Smooth muscle cell (in vitro differentiated cells): ENCODE results near the gene CENATAC. TPM values are rescaled to one million over a fixed set of nuclear protein-coding genes. Genes with fewer than 3 reads are reported as not detected.

Experiments used
- DNase-seq: peaks from one replicate; lab custom pipeline; 2025; ENCODE audit not compliant: unreplicated experiment; lab: John Stamatoyannopoulos, UW
- H2AFZ ChIP-seq: fragments of 200-600 bp; sonication (generic); 2 replicates; pipeline ENCODE4 v1.6.0; 2016; ENCODE audit warnings: antibody characterized with exemption, low read depth, mild to moderate bottlenecking
- H3F3A ChIP-seq: fragments of 200-600 bp; sonication (generic); 2 replicates; pipeline ENCODE4 v1.6.0; 2017; ENCODE audit warnings: antibody characterized with exemption, low read depth
- H3K27ac ChIP-seq: fragments of 200-600 bp; sonication (generic); 2 replicates; pipeline ENCODE4 v1.5.1; 2016; ENCODE audit warnings: low read depth, mild to moderate bottlenecking
- H3K27me3 ChIP-seq: fragments of 200-600 bp; sonication (generic); 2 replicates; pipeline ENCODE4 v1.6.1; 2016; ENCODE audit warnings: low read depth, mild to moderate bottlenecking
- H3K36me3 ChIP-seq: fragments of 200-600 bp; sonication (generic); 2 replicates; pipeline ENCODE4 v1.5.1; 2016; ENCODE audit warnings: low read depth
- H3K4me1 ChIP-seq: fragments of 200-600 bp; sonication (generic); 2 replicates; pipeline ENCODE4 v1.5.1; 2016; ENCODE audit warnings: low read depth
- H3K4me2 ChIP-seq: fragments of 200-600 bp; sonication (generic); 2 replicates; pipeline ENCODE4 v1.6.0; 2016; ENCODE audit warnings: mild to moderate bottlenecking
- H3K4me3 ChIP-seq: fragments of 200-600 bp; sonication (generic); 2 replicates; pipeline ENCODE4 v1.5.1; 2016; ENCODE audit warnings: mild to moderate bottlenecking
- H3K79me2 ChIP-seq: fragments of 200-600 bp; sonication (generic); 2 replicates; pipeline ENCODE4 v1.6.0; 2016; ENCODE audit warnings: low read depth, mild to moderate bottlenecking
- H3K9ac ChIP-seq: fragments of 200-600 bp; sonication (generic); 2 replicates; pipeline ENCODE4 v1.6.0; 2016; ENCODE audit warnings: low read depth
- H3K9me3 ChIP-seq: fragments of 200-600 bp; sonication (generic); replicated peaks from 2 replicates; pipeline ENCODE4 v1.5.1; 2016; ENCODE audit warnings: low read depth
- H4K20me1 ChIP-seq: fragments of 200-600 bp; sonication (generic); 2 replicates; pipeline ENCODE4 v1.6.0; 2016; ENCODE audit warnings: low read depth
- WGBS: methylation state at CpG from one replicate; pipeline ENCODE4 v1.1.7; 2016; ENCODE audit warnings: low lambda C conversion rate; 5-methylcytosine and 5-hydroxymethylcytosine counted together
- polyA plus RNA-seq: library from polyadenylated mRNA; unstranded; fragments of >200 nt; fragmentation: Nextera tagmentation; extraction: Ambion mirVana; gene quantifications from 2 replicates; pipeline ENCODE4 v1.2.1, GENCODE V29; 2016
- total RNA-seq: library from RNA; depleted of rRNA; stranded (reverse); fragments of >200 nt; gene quantifications from 2 replicates; pipeline ENCODE4 v1.2.3, GENCODE V29; 2014
- TF ChIP-seq, protein P1 (sequence below): fragments of 200-600 bp; sonication (generic); IDR thresholded peaks from 2 replicates; pipeline ENCODE4 v1.5.1; 2017; ENCODE audit warnings: borderline replicate concordance, mild to moderate bottlenecking, antibody characterized with exemption; ENCODE audit not compliant: insufficient read depth, poor library complexity, severe bottlenecking

Gene CENATAC
- total and polyA plus RNA-seq, 2 experiments from 2014 or later, result 5.3 to 17.8 TPM

- TF ChIP-seq, protein P1, sequence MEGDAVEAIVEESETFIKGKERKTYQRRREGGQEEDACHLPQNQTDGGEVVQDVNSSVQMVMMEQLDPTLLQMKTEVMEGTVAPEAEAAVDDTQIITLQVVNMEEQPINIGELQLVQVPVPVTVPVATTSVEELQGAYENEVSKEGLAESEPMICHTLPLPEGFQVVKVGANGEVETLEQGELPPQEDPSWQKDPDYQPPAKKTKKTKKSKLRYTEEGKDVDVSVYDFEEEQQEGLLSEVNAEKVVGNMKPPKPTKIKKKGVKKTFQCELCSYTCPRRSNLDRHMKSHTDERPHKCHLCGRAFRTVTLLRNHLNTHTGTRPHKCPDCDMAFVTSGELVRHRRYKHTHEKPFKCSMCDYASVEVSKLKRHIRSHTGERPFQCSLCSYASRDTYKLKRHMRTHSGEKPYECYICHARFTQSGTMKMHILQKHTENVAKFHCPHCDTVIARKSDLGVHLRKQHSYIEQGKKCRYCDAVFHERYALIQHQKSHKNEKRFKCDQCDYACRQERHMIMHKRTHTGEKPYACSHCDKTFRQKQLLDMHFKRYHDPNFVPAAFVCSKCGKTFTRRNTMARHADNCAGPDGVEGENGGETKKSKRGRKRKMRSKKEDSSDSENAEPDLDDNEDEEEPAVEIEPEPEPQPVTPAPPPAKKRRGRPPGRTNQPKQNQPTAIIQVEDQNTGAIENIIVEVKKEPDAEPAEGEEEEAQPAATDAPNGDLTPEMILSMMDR, result no peak
- Histone ChIP-seq H3K79me2 (peaks cover 7% of the 10 kb centered on the region), H3K9me3 (no peaks in the 10 kb centered on the region), H3K27me3 (no peaks in the 10 kb centered on the region), H4K20me1 (no peaks in the 10 kb centered on the region), H3K27ac (no peak overlapping the region), H3F3A (peaks cover 5% of the 10 kb centered on the region), H3K9ac (no peak overlapping the region), H3K4me1 (no peaks in the 10 kb centered on the region), H2AFZ (no peak overlapping the region), H3K4me2 (no peak overlapping the region), H3K36me3 (peaks cover 5% of the 10 kb centered on the region), H3K4me3 (no peak overlapping the region)
- 95% methylated on average over 4 of the region's 4 CpGs for WGBS
- DNase-seq, result no peak
Observed at GRCh38 chr11:119006656-119007055, 8.7 kb downstream of the CENATAC start.

GRCh38 chr11:119011476-119012053 is 13.6 kb downstream of the CENATAC start:
- Histone ChIP-seq H3K4me3 (no peak overlapping the region), H2AFZ (no peak overlapping the region), H3K36me3 (no peaks in the 10 kb centered on the region), H4K20me1 (peaks cover 17% of the 10 kb centered on the region), H3K27ac (no peak overlapping the region), H3K4me1 (peaks cover under 1% of the 10 kb centered on the region), H3K4me2 (no peak overlapping the region), H3K79me2 (peaks cover 15% of the 10 kb centered on the region), H3K9ac (no peak overlapping the region), H3K27me3 (no peaks in the 10 kb centered on the region), H3K9me3 (no peaks in the 10 kb centered on the region), H3F3A (peaks cover 29% of the 10 kb centered on the region)
- 96% methylated on average over 6 of the region's 6 CpGs for WGBS
- TF ChIP-seq, protein P1, result no peak
- no peak for DNase-seq

- Histone ChIP-seq H3K4me3 (no peak overlapping the region), H3K27me3 (no peaks in the 10 kb centered on the region), H3F3A (peaks cover 35% of the 10 kb centered on the region), H3K36me3 (no peaks in the 10 kb centered on the region), H3K4me1 (peaks cover 10% of the 10 kb centered on the region), H3K4me2 (no peak overlapping the region), H2AFZ (no peak overlapping the region), H3K9ac (no peak overlapping the region), H3K9me3 (no peaks in the 10 kb centered on the region), H4K20me1 (peaks cover 26% of the 10 kb centered on the region), H3K27ac (no peak overlapping the region), H3K79me2 (peaks cover 24% of the 10 kb centered on the region)
- WGBS, result 94% methylated on average over 3 of the region's 3 CpGs
- TF ChIP-seq, protein P1, result no peak
- DNase-seq, result no peak
Observed at GRCh38 chr11:119012629-119013170, 14.8 kb downstream of the CENATAC start.

- peaks cover 37% of the 10 kb centered on the region for H3F3A ChIP-seq
Observed at GRCh38 chr11:119014209-119014924, 16.4 kb downstream of the CENATAC start.

More at GRCh38 chr11:119014209-119014924, 16.4 kb downstream of the CENATAC start:
- TF ChIP-seq, protein P1, result no peak
- WGBS, result 92% methylated on average over 17 of the region's 17 CpGs
- Histone ChIP-seq H3K36me3 (no peaks in the 10 kb centered on the region), H3K9me3 (no peaks in the 10 kb centered on the region), H3K27ac (peak overlapping the region; percentile 23), H3K4me3 (no peak overlapping the region), H3K79me2 (peaks cover 34% of the 10 kb centered on the region), H3K4me1 (peaks cover 11% of the 10 kb centered on the region), H2AFZ (no peak overlapping the region), H3K27me3 (no peaks in the 10 kb centered on the region), H4K20me1 (peaks cover 26% of the 10 kb centered on the region), H3K4me2 (no peak overlapping the region), H3K9ac (no peak overlapping the region)
- DNase-seq, result no peak
